CD4-positive, alpha-beta memory T cell (primary cell): Measurements from ENCODE around the gene PROX2. TPM values are rescaled to one million over a fixed set of nuclear protein-coding genes. Genes with fewer than 3 reads are reported as not detected.

Source experiments
- CTCF ChIA-PET: fragments of 350-600 bp; sonication (Branson Sonifier 250); formaldehyde crosslinking; loops from one replicate; lab custom pipeline; 2021; ENCODE audit warnings: inconsistent platforms; ENCODE audit not compliant: partially characterized antibody; lab: Charles Lee
- POLR2A ChIA-PET: fragments of 350-600 bp; sonication (Branson Sonifier 250); formaldehyde crosslinking; loops from one replicate; lab custom pipeline; 2021; ENCODE audit not compliant: partially characterized antibody; lab: Charles Lee
- DNase-seq, 5 donors: peaks; one replicate each; pipeline versions ENCODE4 v3.0.0 to v3.0.0-alpha.2; 2020 to 2022; ENCODE audit warnings: mixed read lengths in 1 of 5
- H3K27ac ChIP-seq: one replicate; pipeline ENCODE4 v1.7.0; 2013; ENCODE audit warnings: low read depth, low read length
- H3K27me3 ChIP-seq: 2 replicates; pipeline ENCODE4 v1.7.0; 2013; ENCODE audit warnings: mild to moderate bottlenecking, low read length, moderate library complexity; ENCODE audit not compliant: insufficient read depth
- H3K36me3 ChIP-seq: 2 replicates; pipeline ENCODE4 v1.7.0; 2013; ENCODE audit warnings: mild to moderate bottlenecking, low read length, moderate library complexity; ENCODE audit not compliant: insufficient read depth
- H3K4me1 ChIP-seq: 2 replicates; pipeline ENCODE4 v1.7.0; 2013; ENCODE audit warnings: mild to moderate bottlenecking, low read length, moderate library complexity; ENCODE audit not compliant: insufficient read depth
- H3K4me3 ChIP-seq, 2 donors: one replicate each; pipeline ENCODE4 v1.7.0; 2013; ENCODE audit warnings: low read length in 2 of 2, mild to moderate bottlenecking in 1 of 2
- H3K9me3 ChIP-seq, 2 donors: one replicate each; pipeline ENCODE4 v1.7.0; 2013; ENCODE audit warnings: low read length in 2 of 2, control low read depth in 1 of 2; ENCODE audit not compliant: control insufficient read depth in 1 of 2
- H3K27ac Mint-ChIP-seq, 7 donors: one replicate each; pipeline ENCODE4 v1.8.0; 2020 to 2021; ENCODE audit warnings: mixed read lengths in 7 of 7, mild to moderate bottlenecking in 6 of 7, inconsistent platforms in 3 of 7, moderate library complexity in 3 of 7
- H3K27me3 Mint-ChIP-seq, 2 donors: one replicate each; pipeline ENCODE4 v1.8.0; 2020 to 2021; ENCODE audit warnings: mixed read lengths in 2 of 2
- H3K36me3 Mint-ChIP-seq, 2 donors: one replicate each; pipeline ENCODE4 v1.8.0; 2020 to 2021; ENCODE audit warnings: mixed read lengths in 2 of 2, inconsistent platforms in 1 of 2, mild to moderate bottlenecking in 1 of 2
- H3K4me1 Mint-ChIP-seq, 4 donors: one replicate each; pipeline ENCODE4 v1.8.0; 2020 to 2021; ENCODE audit warnings: mixed read lengths in 4 of 4, mild to moderate bottlenecking in 1 of 4
- H3K4me3 Mint-ChIP-seq, 8 donors: one replicate each; pipeline ENCODE4 v1.8.0; 2020 to 2021; ENCODE audit warnings: mixed read lengths in 8 of 8, mild to moderate bottlenecking in 7 of 8, moderate library complexity in 6 of 8, inconsistent platforms in 3 of 8
- H3K9me3 Mint-ChIP-seq, 8 donors: one replicate each; pipeline ENCODE4 v1.8.0; 2020 to 2021; ENCODE audit warnings: mixed read lengths in 8 of 8, mild to moderate bottlenecking in 5 of 8, inconsistent platforms in 3 of 8, moderate library complexity in 1 of 8
- intact Hi-C: fragments of 100-400 bp; cut with micrococcal nuclease; formaldehyde crosslinking; loops from one replicate; pipeline ENCODE4 v1.15.1; 2023
- polyA plus RNA-seq, 2 donors: library from polyadenylated mRNA; unstranded; fragments of 300-500 nt; fragmentation: Illumina TruSeq; gene quantifications; one replicate each; pipeline ENCODE4 v1.2.3, GENCODE V29; 2021
- total RNA-seq, 2 experiments: library from RNA; stranded (reverse); gene quantifications; one replicate each; pipeline ENCODE4 v1.2.3, GENCODE V29; 2021

PROX2 gene
- total and polyA plus RNA-seq, 4 experiments from 2014 or later: 0.05 TPM; not detected in 3

GRCh38 chr14:74913393-74913910 lies 37.5 kb upstream of the PROX2 start:
- H3K27ac Mint-ChIP-seq: no peak overlapping the region
- POLR2A ChIA-PET: no interaction called here

GRCh38 chr14:74912801-74913200 lies 36.9 kb upstream of the PROX2 start:
- no peaks in the 10 kb centered on the region for H3K9me3 Mint-ChIP-seq
- H3K27ac ChIP-seq: no peak overlapping the region
- DNase-seq: no peak
- H3K9me3 ChIP-seq: no peaks in the 10 kb centered on the region
- ChIA-PET POLR2A (no interaction called here), CTCF (interaction anchor here (1.2 to 2.2 kb wide), 2 partner anchors 52 to 175 kb away, joined by 5 to 6 read pairs; no protein-coding TSS in a partner anchor)
- intact Hi-C loops: no loop called here
- no peaks in the 10 kb centered on the region for H3K27me3 Mint-ChIP-seq
- no peak overlapping the region for H3K4me3 Mint-ChIP-seq
- no peaks in the 10 kb centered on the region for H3K4me1 Mint-ChIP-seq
- no peak overlapping the region for H3K4me3 ChIP-seq
- H3K4me1 ChIP-seq: no peaks in the 10 kb centered on the region
- H3K27ac Mint-ChIP-seq: no peak overlapping the region
- H3K36me3 ChIP-seq: no peaks in the 10 kb centered on the region
- no peaks in the 10 kb centered on the region for H3K27me3 ChIP-seq
- H3K36me3 Mint-ChIP-seq: no peaks in the 10 kb centered on the region

More at GRCh38 chr14:74913393-74913910, 37.5 kb upstream of the PROX2 start:
- H3K4me1 Mint-ChIP-seq: no peaks in the 10 kb centered on the region
- CTCF ChIA-PET: interaction anchor here (2.2 kb wide), 1 partner anchor 174 kb away, joined by 6 read pairs; no protein-coding TSS in a partner anchor
- no peak overlapping the region for H3K4me3 ChIP-seq
- no peaks in the 10 kb centered on the region for H3K9me3 Mint-ChIP-seq
- no peak for DNase-seq
- no peak overlapping the region for H3K4me3 Mint-ChIP-seq
- no peaks in the 10 kb centered on the region for H3K27me3 ChIP-seq
- H3K27me3 Mint-ChIP-seq: no peaks in the 10 kb centered on the region
- intact Hi-C loops: no loop called here
- H3K4me1 ChIP-seq: no peaks in the 10 kb centered on the region
- no peaks in the 10 kb centered on the region for H3K9me3 ChIP-seq
- no peaks in the 10 kb centered on the region for H3K36me3 Mint-ChIP-seq
- H3K27ac ChIP-seq: no peak overlapping the region
- H3K36me3 ChIP-seq: no peaks in the 10 kb centered on the region

DNA sequence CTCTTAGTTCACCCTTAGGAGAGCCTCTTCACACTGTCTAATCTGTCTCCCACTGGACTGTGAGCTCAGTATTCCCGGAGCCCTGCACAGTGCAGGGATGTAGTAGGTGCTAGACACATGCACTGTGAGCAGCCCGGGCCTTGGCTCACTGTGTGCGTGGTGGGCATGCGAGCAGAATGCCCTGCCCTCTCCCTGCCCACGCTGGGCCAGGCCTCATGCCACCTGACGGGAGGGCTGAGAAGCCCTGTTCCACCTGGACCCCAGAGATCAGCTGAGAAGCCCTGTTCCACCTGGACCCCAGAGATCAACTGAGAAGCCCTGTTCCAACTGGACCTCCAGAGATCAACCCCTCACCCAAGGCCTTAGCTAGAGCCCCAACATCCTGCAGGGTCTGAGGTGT lies 36.2 kb upstream of the PROX2 start:
- H3K27me3 ChIP-seq: no peaks in the 10 kb centered on the region
- Mint-ChIP-seq H3K9me3 (no peaks in the 10 kb centered on the region), H3K27me3 (no peaks in the 10 kb centered on the region), H3K36me3 (no peaks in the 10 kb centered on the region), H3K4me1 (no peaks in the 10 kb centered on the region), H3K27ac (no peak overlapping the region), H3K4me3 (no peak overlapping the region)
- H3K27ac ChIP-seq: no peak overlapping the region
- no peak for DNase-seq
- ChIA-PET CTCF (interaction anchor here (1.2 to 2.2 kb wide), 2 partner anchors 52 to 176 kb away, joined by 5 to 6 read pairs; no protein-coding TSS in a partner anchor), POLR2A (no interaction called here)
- intact Hi-C loops: no loop called here
- no peaks in the 10 kb centered on the region for H3K9me3 ChIP-seq
- no peaks in the 10 kb centered on the region for H3K36me3 ChIP-seq
- H3K4me3 ChIP-seq: no peak overlapping the region
- H3K4me1 ChIP-seq: no peaks in the 10 kb centered on the region

DNA sequence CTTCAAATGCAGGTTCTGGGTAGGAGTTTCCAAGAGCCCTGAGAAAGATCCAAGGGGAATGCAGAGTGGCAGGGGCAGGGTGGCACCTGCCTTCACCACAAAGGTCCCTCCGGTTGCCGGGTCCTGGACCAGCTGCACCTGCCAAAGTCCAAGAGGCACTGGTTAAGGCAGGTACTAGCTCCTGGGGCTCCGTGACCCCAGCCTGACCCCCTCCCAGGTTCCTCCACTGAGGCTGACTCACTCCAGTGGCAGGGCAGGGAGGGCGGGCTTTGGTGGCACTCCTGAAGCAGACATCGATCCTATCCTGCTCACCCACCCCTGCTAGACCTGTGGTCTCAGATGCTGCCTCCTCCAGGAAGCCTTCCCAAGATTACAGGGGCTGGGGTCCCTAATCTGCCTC lies 35.8 kb upstream of the PROX2 start:
- Histone ChIP-seq H3K27ac (no peak overlapping the region), H3K9me3 (no peaks in the 10 kb centered on the region), H3K4me3 (no peak overlapping the region), H3K36me3 (no peaks in the 10 kb centered on the region), H3K27me3 (no peaks in the 10 kb centered on the region), H3K4me1 (no peaks in the 10 kb centered on the region)
- Mint-ChIP-seq H3K27ac (peak overlapping the region in 1 of 7 donors; percentile 86), H3K27me3 (no peaks in the 10 kb centered on the region), H3K4me3 (no peak overlapping the region), H3K9me3 (no peaks in the 10 kb centered on the region), H3K4me1 (no peaks in the 10 kb centered on the region), H3K36me3 (no peaks in the 10 kb centered on the region)
- CTCF ChIA-PET: interaction anchor here (1.2 to 15.6 kb wide), 3 partner anchors 51 to 176 kb away, joined by 5 to 677 read pairs (median 6); no protein-coding TSS in a partner anchor
- no peak for DNase-seq
- intact Hi-C loops: no loop called here
- POLR2A ChIA-PET: no interaction called here

GRCh38 chr14:74911221-74911620 lies 35.3 kb upstream of the PROX2 start:
- no peaks in the 10 kb centered on the region for H3K27me3 ChIP-seq
- no peaks in the 10 kb centered on the region for H3K36me3 ChIP-seq
- no peaks in the 10 kb centered on the region for H3K9me3 ChIP-seq
- intact Hi-C loops: no loop called here
- DNase-seq: no peak
- ChIA-PET CTCF (interaction anchor here (15.6 kb wide), 1 partner anchor 52 kb away, joined by 677 read pairs; no protein-coding TSS in a partner anchor), POLR2A (no interaction called here)
- H3K27ac ChIP-seq: no peak overlapping the region
- H3K4me1 ChIP-seq: no peaks in the 10 kb centered on the region
- no peaks in the 10 kb centered on the region for H3K4me1 Mint-ChIP-seq
- no peaks in the 10 kb centered on the region for H3K36me3 Mint-ChIP-seq
- H3K27ac Mint-ChIP-seq: peak overlapping the region in 1 of 7 donors; percentile 86
- no peaks in the 10 kb centered on the region for H3K27me3 Mint-ChIP-seq
- no peak overlapping the region for H3K4me3 ChIP-seq
- H3K9me3 Mint-ChIP-seq: no peaks in the 10 kb centered on the region
- H3K4me3 Mint-ChIP-seq: no peak overlapping the region

DNA sequence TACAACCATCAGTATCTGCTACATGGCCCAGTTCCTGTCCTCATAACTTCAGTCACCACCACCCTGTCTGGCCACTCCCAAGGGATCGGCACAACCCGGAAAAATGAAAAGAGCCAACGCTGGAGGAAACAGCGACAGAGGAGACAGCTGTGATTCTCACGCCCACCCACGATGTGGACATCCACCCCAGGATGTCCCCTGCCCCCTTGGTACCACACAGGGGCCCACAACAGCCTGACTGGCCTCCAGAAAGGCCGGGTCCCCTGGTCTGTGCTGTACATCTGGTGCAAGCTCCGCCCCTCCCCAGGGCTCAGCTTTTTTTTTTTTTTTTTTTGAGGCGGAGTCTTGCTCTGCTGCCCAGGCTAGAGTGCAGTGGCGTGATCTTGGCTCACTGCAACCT lies 34.6 kb upstream of the PROX2 start:
- peaks cover 0 to 4% (median 3%) of the 10 kb centered on the region in 4 donors for H3K4me1 Mint-ChIP-seq
- H3K27ac ChIP-seq: no peak overlapping the region
- no peak for DNase-seq
- H3K4me1 ChIP-seq: peaks cover 4% of the 10 kb centered on the region
- H3K36me3 ChIP-seq: no peaks in the 10 kb centered on the region
- ChIA-PET POLR2A (no interaction called here), CTCF (interaction anchor here (15.6 kb wide), 1 partner anchor 52 kb away, joined by 677 read pairs; no protein-coding TSS in a partner anchor)
- no peak overlapping the region for H3K4me3 Mint-ChIP-seq
- intact Hi-C loops: no loop called here
- no peaks in the 10 kb centered on the region for H3K9me3 ChIP-seq
- no peaks in the 10 kb centered on the region for H3K9me3 Mint-ChIP-seq
- H3K27me3 ChIP-seq: no peaks in the 10 kb centered on the region
- no peaks in the 10 kb centered on the region for H3K27me3 Mint-ChIP-seq
- peak overlapping the region in 1 of 7 donors; percentile 35 for H3K27ac Mint-ChIP-seq
- no peak overlapping the region for H3K4me3 ChIP-seq
- peaks cover 0 to 3% of the 10 kb centered on the region in 2 donors for H3K36me3 Mint-ChIP-seq

DNA sequence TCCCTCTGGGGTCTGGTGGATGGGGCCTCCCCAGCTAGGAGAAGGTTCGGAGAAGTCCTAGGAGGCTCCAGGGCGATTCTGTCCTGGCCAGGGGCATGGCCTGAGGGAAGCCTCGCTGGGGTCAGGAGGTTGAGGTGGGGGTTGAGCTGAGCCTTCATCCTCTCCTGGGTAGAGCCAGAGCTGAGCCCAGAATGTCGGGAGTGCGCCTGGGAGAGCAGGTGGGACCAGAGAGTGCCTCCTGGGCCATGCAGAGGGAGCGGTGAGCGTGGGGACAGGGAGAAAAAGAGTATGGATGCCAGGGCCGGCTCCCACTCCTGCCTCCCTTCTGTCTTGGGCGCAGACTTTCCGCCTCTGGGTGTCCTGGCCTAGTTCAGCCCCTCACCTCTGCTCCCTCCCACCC lies 34.0 kb upstream of the PROX2 start:
- H3K4me3 ChIP-seq: no peak overlapping the region
- H3K27me3 ChIP-seq: no peaks in the 10 kb centered on the region
- ChIA-PET CTCF (interaction anchor here (1.7 to 15.6 kb wide), 3 partner anchors 9 to 178 kb away, joined by 6 to 677 read pairs (median 41); no protein-coding TSS in a partner anchor), POLR2A (no interaction called here)
- Mint-ChIP-seq H3K9me3 (no peaks in the 10 kb centered on the region), H3K4me3 (no peak overlapping the region), H3K27me3 (no peaks in the 10 kb centered on the region), H3K27ac (no peak overlapping the region), H3K36me3 (peaks cover 0 to 6% of the 10 kb centered on the region in 2 donors), H3K4me1 (peaks cover 0 to 9% (median 4%) of the 10 kb centered on the region in 4 donors)
- no peak for DNase-seq
- H3K36me3 ChIP-seq: no peaks in the 10 kb centered on the region
- H3K27ac ChIP-seq: no peak overlapping the region
- no peaks in the 10 kb centered on the region for H3K9me3 ChIP-seq
- peaks cover 4% of the 10 kb centered on the region for H3K4me1 ChIP-seq
- intact Hi-C loops: no loop called here
